Effector memory CD4-positive, alpha-beta T cell (primary cell): ENCODE data around the gene ITGA1.

ENCODE experiments used
- DNase-seq, 3 donors: peaks; one replicate each; pipeline ENCODE4 v3.0.0-alpha.2; 2020
- H3K27ac ChIP-seq: 2 replicates; pipeline ENCODE4 v1.7.0; 2013; ENCODE audit warnings: mild to moderate bottlenecking, low read length, moderate library complexity; ENCODE audit not compliant: insufficient read depth, poor library complexity, severe bottlenecking
- H3K27me3 ChIP-seq: replicated peaks from 2 replicates; pipeline ENCODE4 v1.7.0; 2013; ENCODE audit warnings: mild to moderate bottlenecking, low read length; ENCODE audit not compliant: insufficient read depth, control insufficient read depth, poor library complexity, severe bottlenecking
- H3K36me3 ChIP-seq: 2 replicates; pipeline ENCODE4 v1.7.0; 2013; ENCODE audit warnings: mild to moderate bottlenecking, low read length, moderate library complexity; ENCODE audit not compliant: control insufficient read depth, insufficient read depth
- H3K4me1 ChIP-seq: 2 replicates; pipeline ENCODE4 v1.7.0; 2013; ENCODE audit warnings: low read length, mild to moderate bottlenecking; ENCODE audit not compliant: control insufficient read depth, insufficient read depth, poor library complexity, severe bottlenecking
- H3K4me3 ChIP-seq: 2 replicates; pipeline ENCODE4 v1.7.0; 2013; ENCODE audit warnings: low read length, low read depth, mild to moderate bottlenecking; ENCODE audit not compliant: insufficient read depth, poor library complexity, severe bottlenecking
- H3K9me3 ChIP-seq: 2 replicates; pipeline ENCODE4 v1.7.0; 2013; ENCODE audit warnings: mild to moderate bottlenecking, low read length, moderate library complexity; ENCODE audit not compliant: control insufficient read depth

Gene ITGA1

GRCh38 chr5:52799358-52799982, 11.8 kb downstream of the ITGA1 start:
- no peaks in the 10 kb centered on the region for H3K27me3 ChIP-seq
- H3K4me1 ChIP-seq = peaks cover 20% of the 10 kb centered on the region
- peak overlapping the region; percentile 76 for H3K27ac ChIP-seq
- DNase-seq = no peak
- no peaks in the 10 kb centered on the region for H3K9me3 ChIP-seq
- H3K36me3 ChIP-seq = no peaks in the 10 kb centered on the region
- peak overlapping the region; percentile 88 for H3K4me3 ChIP-seq

DNA sequence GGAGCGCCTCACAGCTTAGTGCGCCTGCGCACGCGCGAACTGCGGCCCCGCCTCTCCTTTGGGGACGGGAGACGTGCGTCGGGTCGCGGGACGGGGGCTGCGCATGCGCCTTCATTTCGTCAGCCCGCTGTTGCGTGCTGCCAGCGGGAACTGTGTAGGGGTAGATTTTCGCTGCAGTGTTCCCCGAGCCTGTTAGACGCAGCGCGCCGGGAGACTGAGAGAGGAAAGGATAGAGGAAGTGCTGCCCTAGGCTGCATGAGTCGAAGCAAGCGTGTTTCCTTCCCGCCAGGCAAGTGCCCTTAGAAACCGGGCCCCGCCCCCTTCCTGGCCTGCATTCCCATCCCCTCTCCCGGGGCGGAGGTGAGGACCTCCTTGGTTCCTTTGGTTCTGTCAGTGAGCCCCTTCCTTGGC, 12.3 kb downstream of the ITGA1 start:
- Histone ChIP-seq H3K4me1 (peaks cover 20% of the 10 kb centered on the region), H3K27ac (peak overlapping the region; percentile 76), H3K4me3 (peak overlapping the region; percentile 88), H3K9me3 (no peaks in the 10 kb centered on the region), H3K27me3 (no peaks in the 10 kb centered on the region), H3K36me3 (no peaks in the 10 kb centered on the region)
- peak; percentile 88 to 93 (median 90) for DNase-seq

DNA sequence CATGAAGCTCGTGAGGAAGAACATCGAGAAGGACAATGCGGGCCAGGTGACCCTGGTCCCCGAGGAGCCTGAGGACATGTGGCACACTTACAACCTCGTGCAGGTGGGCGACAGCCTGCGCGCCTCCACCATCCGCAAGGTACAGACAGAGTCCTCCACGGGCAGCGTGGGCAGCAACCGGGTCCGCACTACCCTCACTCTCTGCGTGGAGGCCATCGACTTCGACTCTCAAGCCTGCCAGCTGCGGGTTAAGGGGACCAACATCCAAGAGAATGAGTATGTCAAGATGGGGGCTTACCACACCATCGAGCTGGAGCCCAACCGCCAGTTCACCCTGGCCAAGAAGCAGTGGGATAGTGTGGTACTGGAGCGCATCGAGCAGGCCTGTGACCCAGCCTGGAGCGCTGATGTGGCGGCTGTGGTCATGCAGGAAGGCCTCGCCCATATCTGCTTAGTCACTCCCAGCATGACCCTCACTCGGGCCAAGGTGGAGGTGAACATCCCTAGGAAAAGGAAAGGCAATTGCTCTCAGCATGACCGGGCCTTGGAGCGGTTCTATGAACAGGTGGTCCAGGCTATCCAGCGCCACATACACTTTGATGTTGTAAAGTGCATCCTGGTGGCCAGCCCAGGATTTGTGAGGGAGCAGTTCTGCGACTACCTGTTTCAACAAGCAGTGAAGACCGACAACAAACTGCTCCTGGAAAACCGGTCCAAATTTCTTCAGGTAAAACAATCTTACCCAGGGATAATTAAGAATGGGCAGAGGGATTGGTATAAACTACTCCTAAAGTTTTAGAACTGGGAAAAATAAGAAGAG, 12.9 kb downstream of the ITGA1 start:
- H3K9me3 ChIP-seq = no peaks in the 10 kb centered on the region
- peak overlapping the region; percentile 88 for H3K4me3 ChIP-seq
- peaks cover 20% of the 10 kb centered on the region for H3K4me1 ChIP-seq
- no peaks in the 10 kb centered on the region for H3K27me3 ChIP-seq
- peak; percentile 34 to 45 (median 36) for DNase-seq
- peak overlapping the region; percentile 76 for H3K27ac ChIP-seq
- no peaks in the 10 kb centered on the region for H3K36me3 ChIP-seq

- peak overlapping the region; percentile 88 for H3K4me3 ChIP-seq
- H3K27ac ChIP-seq = no peak overlapping the region
- H3K4me1 ChIP-seq = peaks cover 20% of the 10 kb centered on the region
- H3K9me3 ChIP-seq = no peaks in the 10 kb centered on the region
- no peaks in the 10 kb centered on the region for H3K27me3 ChIP-seq
- H3K36me3 ChIP-seq = no peaks in the 10 kb centered on the region
- DNase-seq = no peak
Observed at GRCh38 chr5:52801329-52801728, 13.6 kb downstream of the ITGA1 start.

- no peak overlapping the region for H3K4me3 ChIP-seq
- H3K27ac ChIP-seq = no peak overlapping the region
Observed at GRCh38 chr5:52802272-52802973, 14.7 kb downstream of the ITGA1 start.

GRCh38 chr5:52802974-52803336, 15.2 kb downstream of the ITGA1 start:
- no peaks in the 10 kb centered on the region for H3K27me3 ChIP-seq
- no peaks in the 10 kb centered on the region for H3K9me3 ChIP-seq
- H3K4me1 ChIP-seq = peaks cover 20% of the 10 kb centered on the region
- no peak overlapping the region for H3K4me3 ChIP-seq
- DNase-seq = no peak
- no peaks in the 10 kb centered on the region for H3K36me3 ChIP-seq
- H3K27ac ChIP-seq = no peak overlapping the region

More at GRCh38 chr5:52802272-52802973, 14.7 kb downstream of the ITGA1 start:
- no peaks in the 10 kb centered on the region for H3K36me3 ChIP-seq
- no peaks in the 10 kb centered on the region for H3K27me3 ChIP-seq
- H3K9me3 ChIP-seq = no peaks in the 10 kb centered on the region
- peaks cover 20% of the 10 kb centered on the region for H3K4me1 ChIP-seq
- no peak for DNase-seq

- Histone ChIP-seq H3K9me3 (no peaks in the 10 kb centered on the region), H3K4me1 (peaks cover 17% of the 10 kb centered on the region), H3K27ac (no peak overlapping the region), H3K4me3 (no peak overlapping the region), H3K27me3 (no peaks in the 10 kb centered on the region), H3K36me3 (no peaks in the 10 kb centered on the region)
- no peak for DNase-seq
Observed at GRCh38 chr5:52804387-52804791, 16.7 kb downstream of the ITGA1 start.

DNA sequence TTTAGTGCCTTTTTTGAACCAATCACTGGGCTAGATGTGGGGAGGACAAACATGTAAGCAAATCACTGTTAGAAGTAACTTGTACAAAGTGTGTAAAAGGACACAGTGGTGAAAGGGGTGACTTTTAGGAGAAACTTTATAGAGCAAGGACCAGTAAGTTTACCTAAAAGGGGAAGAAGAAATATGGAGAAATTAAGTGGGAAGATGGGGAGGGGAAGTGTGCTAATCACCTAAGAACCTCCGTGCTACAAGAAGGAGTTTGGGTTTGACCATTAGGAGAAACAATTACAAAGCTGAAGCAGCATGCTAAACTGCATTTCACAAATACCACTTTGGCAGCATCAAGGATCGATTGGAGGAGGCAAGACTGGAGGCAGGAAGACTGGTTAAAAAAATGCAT, 17.3 kb downstream of the ITGA1 start:
- Histone ChIP-seq H3K27ac (no peak overlapping the region), H3K4me1 (peaks cover 17% of the 10 kb centered on the region), H3K9me3 (no peaks in the 10 kb centered on the region), H3K4me3 (no peak overlapping the region), H3K27me3 (no peaks in the 10 kb centered on the region), H3K36me3 (no peaks in the 10 kb centered on the region)
- no peak for DNase-seq

GRCh38 chr5:52805615-52806014, 17.9 kb downstream of the ITGA1 start:
- H3K9me3 ChIP-seq = no peaks in the 10 kb centered on the region
- peaks cover 15% of the 10 kb centered on the region for H3K4me1 ChIP-seq
- H3K4me3 ChIP-seq = no peak overlapping the region
- DNase-seq = no peak
- H3K36me3 ChIP-seq = no peaks in the 10 kb centered on the region
- no peak overlapping the region for H3K27ac ChIP-seq
- H3K27me3 ChIP-seq = no peaks in the 10 kb centered on the region

DNA sequence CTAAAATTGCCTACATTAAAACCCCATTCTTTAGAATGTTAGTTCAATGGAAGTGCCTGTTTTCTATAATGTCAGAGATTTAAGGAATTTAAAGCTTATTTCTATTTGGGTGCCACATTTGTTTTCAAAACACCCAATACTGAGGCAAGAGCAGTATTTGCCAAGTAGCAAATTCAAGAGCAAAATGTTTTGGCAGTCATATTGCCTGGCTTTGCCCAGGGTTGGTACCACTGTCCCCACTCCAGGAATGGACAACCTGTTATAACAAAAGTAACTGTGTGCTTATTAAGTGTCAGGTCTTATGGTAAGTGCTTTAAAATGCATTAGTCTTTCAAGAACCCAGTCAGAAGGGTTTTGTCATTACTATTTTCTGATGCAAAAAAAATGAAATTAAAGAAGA, 19.3 kb downstream of the ITGA1 start:
- Histone ChIP-seq H3K27ac (no peak overlapping the region), H3K9me3 (no peaks in the 10 kb centered on the region), H3K27me3 (no peaks in the 10 kb centered on the region), H3K4me3 (no peak overlapping the region), H3K36me3 (no peaks in the 10 kb centered on the region), H3K4me1 (peaks cover 3% of the 10 kb centered on the region)
- no peak for DNase-seq
